Spleen (tissue), 11 donors: ENCODE results near the gene USP30. TPM values are rescaled to one million over a fixed set of nuclear protein-coding genes. Genes with fewer than 3 reads are reported as not detected.
A peak's percentile ranks its signal among the peaks of the same experiment; 100 is the strongest.

Source experiments
- DNase-seq: peaks from one replicate; pipeline ENCODE4 v3.0.0-alpha.2; 2020
- H3K27ac ChIP-seq, 8 donors: fragments of 200-600 bp; sonication (generic) in 7 of 8; 1 replicate in 4 of 8; 2 replicates in 4 of 8; pipeline versions ENCODE4 v1.5.0 to v1.8.0; 2016 to 2021; ENCODE audit warnings: inconsistent platforms in 4 of 8, mild to moderate bottlenecking in 4 of 8, moderate library complexity in 1 of 8
- H3K27me3 ChIP-seq, 7 donors: fragments of 200-600 bp; sonication (generic) in 6 of 7; replicated peaks in 1 of 7; 1 replicate in 4 of 7; 2 replicates in 3 of 7; pipeline versions ENCODE4 v1.5.0 to v1.8.0; 2016 to 2021; ENCODE audit warnings: inconsistent platforms in 3 of 7, mild to moderate bottlenecking in 1 of 7
- H3K36me3 ChIP-seq, 6 donors: fragments of 200-600 bp; sonication (generic) in 5 of 6; 1 replicate in 4 of 6; 2 replicates in 2 of 6; pipeline versions ENCODE4 v1.5.0 to v1.8.0; 2016 to 2021; ENCODE audit warnings: inconsistent platforms in 2 of 6
- H3K4me1 ChIP-seq, 6 donors: fragments of 200-600 bp; sonication (generic) in 5 of 6; 1 replicate in 3 of 6; 2 replicates in 3 of 6; pipeline versions ENCODE4 v1.5.0 to v1.8.0; 2016 to 2021; ENCODE audit warnings: inconsistent platforms in 3 of 6
- H3K4me3 ChIP-seq, 8 donors: fragments of 200-600 bp; sonication (generic) in 7 of 8; 1 replicate in 4 of 8; 2 replicates in 4 of 8; pipeline versions ENCODE4 v1.5.0 to v1.8.0; 2016 to 2021; ENCODE audit warnings: inconsistent platforms in 4 of 8, mild to moderate bottlenecking in 4 of 8, moderate library complexity in 2 of 8
- H3K9me3 ChIP-seq, 8 donors: fragments of 200-600 bp; sonication (generic) in 7 of 8; 1 replicate in 4 of 8; 2 replicates in 4 of 8; pipeline versions ENCODE4 v1.5.0 to v1.8.0; 2016 to 2021; ENCODE audit warnings: inconsistent platforms in 4 of 8
- POLR2A ChIP-seq, 3 donors: fragments of 450-650 bp; IDR thresholded peaks; one replicate each; pipeline ENCODE4 v1.5.1; 2017; ENCODE audit warnings: antibody characterized with exemption in 3 of 3, mild to moderate bottlenecking in 1 of 3
- POLR2AphosphoS5 ChIP-seq, 3 donors: sonication (generic); formaldehyde crosslinking; IDR thresholded peaks; one replicate each; pipeline ENCODE4 v1.5.1; 2017; ENCODE audit warnings: antibody characterized with exemption in 3 of 3
- WGBS, 5 donors: extraction: QIAGEN DNeasy Blood & Tissue Kit in 3 of 5; methylation state at CpG; one replicate each; pipeline versions ENCODE4 v1.1.5 to v1.1.7; 2013 to 2018; 5-methylcytosine and 5-hydroxymethylcytosine counted together
- intact Hi-C: fragments of 100-400 bp; cut with DNase I; formaldehyde crosslinking; loops from one replicate; pipeline ENCODE4 v1.15.0; 2023; ENCODE audit warnings: low total_unique reads
- polyA plus RNA-seq, 3 donors: library from polyadenylated mRNA; stranded (reverse); fragments of 200-250 nt; gene quantifications; one replicate each; pipeline ENCODE4 v1.2.1, GENCODE V29; 2013
- total RNA-seq, 7 donors: library from RNA; depleted of rRNA in 3 of 7; stranded (reverse); fragments of >200 nt in 3 of 7; fragmentation: NEBNext Ultra II Directional in 4 of 7; extraction: Animal tissue kit (Norgen Biotek cat#: 25700) in 4 of 7; gene quantifications; one replicate each; pipeline versions ENCODE4 v1.1.0 to v1.2.1, GENCODE V29; 2016 to 2021
- TF ChIP-seq, protein P1 (sequence below), 11 experiments: fragments of 200-600 bp in 7 of 11; fragments of 450-650 bp in 4 of 11; sonication (generic) in 4 of 11; IDR thresholded peaks in 8 of 11; conservative IDR thresholded peaks in 3 of 11; 1 replicate in 7 of 11; 2 replicates in 4 of 11; pipeline versions ENCODE4 v1.4.0 to v1.8.0; 2016 to 2021; ENCODE audit warnings: antibody characterized with exemption in 11 of 11, inconsistent platforms in 4 of 11, mild to moderate bottlenecking in 1 of 11
- donor health status: healthy with polysubstance abuse.
- donor health status: DM: no; HTN: no; CAD: no; lungs with moderate emphysema.
- donor health status: DM: no; HTN: no; CAD: no.
- donor health status: Bipolar disorder and iron deficiency.
- donor health status: healthy.
- donor health status: DM: no; HTN: no; CAD: no.
- donor health status: DM: yes; HTN: yes; CAD: no.

The USP30 gene
- total and polyA plus RNA-seq, 10 donors: 3.9 to 23.2 (median 11.5) TPM

GRCh38 chr12:109115758-109116610 is 63.6 kb downstream of the USP30 start, which contains the start of gene ACACB:
ACACB (plus strand) TSS chr12:109116587; CDS start chr12:109139406, 22,819 bp downstream.
- Histone ChIP-seq H3K9me3 (no peaks in the 10 kb centered on the region), H3K27me3 (no peaks in the 10 kb centered on the region), H3K27ac (peak within 1 kb of the TSS; percentile 32 to 93 (median 84)), H3K4me1 (peaks cover 15 to 84% (median 47%) of the 10 kb centered on the region in 6 donors), H3K4me3 (peak within 1 kb of the TSS in 1 of 8 donors; percentile 22), H3K36me3 (no peaks in the 10 kb centered on the region)
- intact Hi-C loops: no loop called here
- peak; percentile 25 to 92 (median 91) for TF ChIP-seq POLR2AphosphoS5 (IDR thresholded peaks at IDR 0.05)
- TF ChIP-seq, protein P1, sequence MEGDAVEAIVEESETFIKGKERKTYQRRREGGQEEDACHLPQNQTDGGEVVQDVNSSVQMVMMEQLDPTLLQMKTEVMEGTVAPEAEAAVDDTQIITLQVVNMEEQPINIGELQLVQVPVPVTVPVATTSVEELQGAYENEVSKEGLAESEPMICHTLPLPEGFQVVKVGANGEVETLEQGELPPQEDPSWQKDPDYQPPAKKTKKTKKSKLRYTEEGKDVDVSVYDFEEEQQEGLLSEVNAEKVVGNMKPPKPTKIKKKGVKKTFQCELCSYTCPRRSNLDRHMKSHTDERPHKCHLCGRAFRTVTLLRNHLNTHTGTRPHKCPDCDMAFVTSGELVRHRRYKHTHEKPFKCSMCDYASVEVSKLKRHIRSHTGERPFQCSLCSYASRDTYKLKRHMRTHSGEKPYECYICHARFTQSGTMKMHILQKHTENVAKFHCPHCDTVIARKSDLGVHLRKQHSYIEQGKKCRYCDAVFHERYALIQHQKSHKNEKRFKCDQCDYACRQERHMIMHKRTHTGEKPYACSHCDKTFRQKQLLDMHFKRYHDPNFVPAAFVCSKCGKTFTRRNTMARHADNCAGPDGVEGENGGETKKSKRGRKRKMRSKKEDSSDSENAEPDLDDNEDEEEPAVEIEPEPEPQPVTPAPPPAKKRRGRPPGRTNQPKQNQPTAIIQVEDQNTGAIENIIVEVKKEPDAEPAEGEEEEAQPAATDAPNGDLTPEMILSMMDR (IDR thresholded peaks at IDR 0.05 in 8 of 11, conservative IDR thresholded peaks at IDR 0.05 in 3 of 11): no peak
- DNase-seq: peak; percentile 82
- WGBS, 5 donors: 40 to 56% (median 43%) methylated on average over 14 of the region's 14 CpGs

DNA sequence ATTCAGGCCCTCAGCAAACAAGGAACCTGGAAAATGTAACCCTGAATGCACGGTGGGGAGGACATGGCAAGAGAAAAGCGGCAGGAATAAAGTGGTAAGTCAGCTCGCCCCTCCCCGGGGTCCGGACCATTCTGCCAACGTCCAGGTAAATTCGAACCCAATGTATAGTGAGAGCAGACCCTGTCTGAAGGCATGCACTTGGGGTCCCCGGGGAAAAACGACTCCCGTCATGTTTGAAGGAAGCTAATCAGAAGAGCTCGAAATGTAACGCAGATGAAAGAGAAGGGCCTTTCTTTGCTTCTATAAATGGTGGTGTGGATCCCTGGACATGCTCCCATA is 64.2 kb downstream of the USP30 start:
- DNase-seq: peak; percentile 25
- peaks cover 15 to 80% (median 45%) of the 10 kb centered on the region in 6 donors for H3K4me1 ChIP-seq
- 77 to 85% (median 82%) methylated on average over 12 of the region's 12 CpGs for WGBS, 5 donors
- H3K36me3 ChIP-seq: no peaks in the 10 kb centered on the region
- peak overlapping the region in 6 of 8 donors; percentile 55 to 93 (median 84) for H3K27ac ChIP-seq
- H3K9me3 ChIP-seq: no peaks in the 10 kb centered on the region
- H3K4me3 ChIP-seq: no peak overlapping the region
- H3K27me3 ChIP-seq: no peaks in the 10 kb centered on the region
- intact Hi-C loops: no loop called here
- TF ChIP-seq POLR2AphosphoS5 (IDR thresholded peaks at IDR 0.05) (no peak), POLR2A (IDR thresholded peaks at IDR 0.05) (no peak)
- TF ChIP-seq, protein P1 (IDR thresholded peaks at IDR 0.05 in 8 of 11, conservative IDR thresholded peaks at IDR 0.05 in 3 of 11): no peak

GRCh38 chr12:109120095-109120494 is 67.7 kb downstream of the USP30 start:
- Histone ChIP-seq H3K36me3 (no peaks in the 10 kb centered on the region), H3K4me3 (no peak overlapping the region), H3K4me1 (peaks cover 14 to 46% (median 24%) of the 10 kb centered on the region in 6 donors), H3K9me3 (no peaks in the 10 kb centered on the region), H3K27ac (no peak overlapping the region), H3K27me3 (no peaks in the 10 kb centered on the region)
- no peak for TF ChIP-seq POLR2AphosphoS5 (IDR thresholded peaks at IDR 0.05)
- TF ChIP-seq, protein P1 (IDR thresholded peaks at IDR 0.05 in 8 of 11, conservative IDR thresholded peaks at IDR 0.05 in 3 of 11): no peak
- TF ChIP-seq POLR2A (IDR thresholded peaks at IDR 0.05): no peak
- intact Hi-C loops: no loop called here
- WGBS, 5 donors: 77 to 92% (median 85%) methylated on average over 2 of the region's 2 CpGs
- DNase-seq: peak; percentile 11

GRCh38 chr12:109120557-109120956 is 68.2 kb downstream of the USP30 start:
- no peaks in the 10 kb centered on the region for H3K27me3 ChIP-seq
- intact Hi-C loops: no loop called here
- TF ChIP-seq, protein P1 (IDR thresholded peaks at IDR 0.05 in 8 of 11, conservative IDR thresholded peaks at IDR 0.05 in 3 of 11): no peak
- no peak for TF ChIP-seq POLR2AphosphoS5 (IDR thresholded peaks at IDR 0.05)
- no peak for TF ChIP-seq POLR2A (IDR thresholded peaks at IDR 0.05)
- DNase-seq: peak; percentile 50
- H3K36me3 ChIP-seq: no peaks in the 10 kb centered on the region
- 44 to 92% (median 71%) methylated on average over 4 of the region's 4 CpGs for WGBS, 5 donors
- peaks cover 9 to 41% (median 20%) of the 10 kb centered on the region in 6 donors for H3K4me1 ChIP-seq
- no peak overlapping the region for H3K4me3 ChIP-seq
- H3K27ac ChIP-seq: no peak overlapping the region
- H3K9me3 ChIP-seq: no peaks in the 10 kb centered on the region
